WTC11 (cell line): ENCODE measurements around the gene C9orf57. TPM values are rescaled to one million over a fixed set of nuclear protein-coding genes. Genes with fewer than 3 reads are reported as not detected.

Source experiments
- ATAC-seq: fragments of 200-7000 bp; cut with Tn5 transposase; 2 replicates; pipeline ENCODE4 v1.10.0; 2021; ENCODE audit warnings: mild to moderate bottlenecking, moderate library complexity
- CTCF ChIA-PET: fragments of 300-600 bp; sonication (Branson Sonifier 250); formaldehyde crosslinking; loops from one replicate; lab custom pipeline; 2021; ENCODE audit warnings: antibody characterized with exemption; lab: Charles Lee
- POLR2A ChIA-PET: fragments of 350-600 bp; sonication (Branson Sonifier 250); formaldehyde crosslinking; loops from one replicate; lab custom pipeline; 2021; ENCODE audit warnings: antibody characterized with exemption; lab: Charles Lee
- DNase-seq: peaks from one replicate; pipeline ENCODE4 v3.0.0; 2021; ENCODE audit warnings: low spot score
- H3K27ac Mint-ChIP-seq: 2 replicates; pipeline ENCODE4 v1.8.0; 2021; ENCODE audit warnings: mixed read lengths
- H3K27me3 Mint-ChIP-seq: 2 replicates; pipeline ENCODE4 v1.8.0; 2021; ENCODE audit warnings: low read depth, mild to moderate bottlenecking, moderate library complexity, mixed read lengths
- H3K36me3 Mint-ChIP-seq: 2 replicates; pipeline ENCODE4 v1.8.0; 2021; ENCODE audit warnings: mixed read lengths
- H3K4me1 Mint-ChIP-seq: 2 replicates; pipeline ENCODE4 v1.8.0; 2022; ENCODE audit warnings: mixed read lengths
- H3K4me3 Mint-ChIP-seq: 2 replicates; pipeline ENCODE4 v1.8.0; 2021; ENCODE audit warnings: mild to moderate bottlenecking, moderate library complexity, mixed read lengths
- H3K9me3 Mint-ChIP-seq: 2 replicates; pipeline ENCODE4 v1.8.0; 2021; ENCODE audit warnings: mixed read lengths
- ERG ChIP-seq: fragments of 250-450 bp; sonication (Bioruptor Pico); IDR thresholded peaks from 2 replicates; pipeline ENCODE4 v1.8.0; 2021; ENCODE audit warnings: mild to moderate bottlenecking
- ETV6 ChIP-seq: sonication (generic); formaldehyde crosslinking; IDR thresholded peaks from 2 replicates; pipeline ENCODE4 v1.8.1; 2022; ENCODE audit warnings: mild to moderate bottlenecking, missing genetic modification reagents
- FOXJ3 ChIP-seq: sonication (generic); formaldehyde crosslinking; IDR thresholded peaks from 2 replicates; pipeline ENCODE4 v1.9.0; 2021; ENCODE audit warnings: missing genetic modification reagents, mild to moderate bottlenecking, borderline replicate concordance
- FOXK1 ChIP-seq: sonication (generic); formaldehyde crosslinking; IDR thresholded peaks from 2 replicates; pipeline ENCODE4 v1.8.0; 2022; ENCODE audit warnings: mild to moderate bottlenecking, moderate library complexity, missing genetic modification reagents
- GABPB1 ChIP-seq: sonication (generic); formaldehyde crosslinking; IDR thresholded peaks from 2 replicates; pipeline ENCODE4 v1.8.1; 2023; ENCODE audit warnings: mild to moderate bottlenecking, missing genetic modification reagents
- MAX ChIP-seq: sonication (generic); formaldehyde crosslinking; IDR thresholded peaks from 2 replicates; pipeline ENCODE4 v1.8.0; 2022; ENCODE audit warnings: mild to moderate bottlenecking, missing genetic modification reagents
- NFE2L1 ChIP-seq: sonication (generic); formaldehyde crosslinking; IDR thresholded peaks from 2 replicates; pipeline ENCODE4 v1.8.1; 2023; ENCODE audit warnings: missing genetic modification reagents
- NR2C2 ChIP-seq: sonication (generic); formaldehyde crosslinking; IDR thresholded peaks from 2 replicates; pipeline ENCODE4 v1.8.0; 2022; ENCODE audit warnings: mild to moderate bottlenecking, missing genetic modification reagents
- RELA ChIP-seq: sonication (generic); formaldehyde crosslinking; IDR thresholded peaks from 2 replicates; pipeline ENCODE4 v1.8.1; 2022; ENCODE audit warnings: missing genetic modification reagents, mild to moderate bottlenecking, borderline replicate concordance
- SMAD3 ChIP-seq: sonication (generic); formaldehyde crosslinking; IDR thresholded peaks from 2 replicates; pipeline ENCODE4 v1.8.0; 2022; ENCODE audit warnings: missing genetic modification reagents, mild to moderate bottlenecking, borderline replicate concordance
- STAT6 ChIP-seq: sonication (generic); formaldehyde crosslinking; conservative IDR thresholded peaks from 2 replicates; pipeline ENCODE4 v1.8.1; 2023; ENCODE audit warnings: mild to moderate bottlenecking, low read depth, missing genetic modification reagents, moderate library complexity
- TCF7 ChIP-seq: sonication (generic); formaldehyde crosslinking; IDR thresholded peaks from 2 replicates; pipeline ENCODE4 v1.8.0; 2022; ENCODE audit warnings: mild to moderate bottlenecking, low read depth, missing genetic modification reagents, moderate library complexity
- USF2 ChIP-seq: sonication (generic); formaldehyde crosslinking; IDR thresholded peaks from 2 replicates; pipeline ENCODE4 v1.8.1; 2023; ENCODE audit warnings: mild to moderate bottlenecking, missing genetic modification reagents, moderate library complexity
- ZBTB43 ChIP-seq: sonication (generic); formaldehyde crosslinking; IDR thresholded peaks from 2 replicates; pipeline ENCODE4 v1.8.1; 2023; ENCODE audit warnings: mild to moderate bottlenecking, missing genetic modification reagents
- ZMAT4 ChIP-seq: fragments of 250-450 bp; sonication (Bioruptor Pico); IDR thresholded peaks from 2 replicates; pipeline ENCODE4 v1.9.0; 2021; ENCODE audit warnings: mild to moderate bottlenecking
- ZNF281 ChIP-seq: sonication (generic); formaldehyde crosslinking; IDR thresholded peaks from 2 replicates; pipeline ENCODE4 v1.8.0; 2023; ENCODE audit warnings: mild to moderate bottlenecking, missing genetic modification reagents
- ZNF416 ChIP-seq: fragments of 250-450 bp; sonication (Bioruptor Pico); IDR thresholded peaks from 2 replicates; pipeline ENCODE4 v1.9.0; 2021; ENCODE audit warnings: mild to moderate bottlenecking, inconsistent platforms
- ZSCAN18 ChIP-seq: fragments of 250-450 bp; sonication (Bioruptor Pico); IDR thresholded peaks from 2 replicates; pipeline ENCODE4 v2.1.2; 2022; ENCODE audit warnings: mild to moderate bottlenecking, moderate library complexity
- total RNA-seq: library from RNA; stranded (reverse); gene quantifications from 3 replicates; pipeline ENCODE4 v1.2.3, GENCODE V29; 2021

C9orf57 gene
- total RNA-seq, 1 experiment from 2014 or later, result not detected

GRCh38 chr9:72006501-72006900 is 53.9 kb downstream of the C9orf57 start:
- CTCF ChIA-PET, result interaction anchor here (1.4 to 2.6 kb wide), 3 partner anchors 18 to 199 kb away, joined by 3 to 9 read pairs (median 9); no protein-coding TSS in a partner anchor
- H3K4me1 Mint-ChIP-seq, result peaks cover 33% of the 10 kb centered on the region
- H3K9me3 Mint-ChIP-seq, result peaks cover 16% of the 10 kb centered on the region
- TF ChIP-seq FOXK1 (no peak), TCF7 (CRISPR knock-in tag) (no peak), NR2C2 (CRISPR knock-in tag) (no peak), FOXJ3 (CRISPR knock-in tag) (no peak), ERG (CRISPR knock-in tag) (no peak), USF2 (CRISPR knock-in tag) (no peak), STAT6 (CRISPR knock-in tag) (no peak), ZNF416 (no peak), ZMAT4 (CRISPR knock-in tag) (no peak), ZBTB43 (CRISPR knock-in tag) (no peak), NFE2L1 (CRISPR knock-in tag) (no peak), ZNF281 (no peak), SMAD3 (no peak), RELA (CRISPR knock-in tag) (no peak), ZSCAN18 (CRISPR knock-in tag) (no peak), MAX (CRISPR knock-in tag) (no peak), GABPB1 (CRISPR knock-in tag) (no peak), ETV6 (CRISPR knock-in tag) (no peak)
- H3K36me3 Mint-ChIP-seq, result peaks cover 7% of the 10 kb centered on the region
- no peaks in the 10 kb centered on the region for H3K27me3 Mint-ChIP-seq
- POLR2A ChIA-PET, result no interaction called here
- no peak for DNase-seq
- no peak for ATAC-seq
- H3K4me3 Mint-ChIP-seq, result no peak overlapping the region
- peak overlapping the region; percentile 76 for H3K27ac Mint-ChIP-seq
